ENCODE data around the gene SYT1.

- TF ChIP-seq HNF4A (conservative IDR thresholded peaks at IDR 0.05) (no peak), JUND (IDR thresholded peaks at IDR 0.05) (no peak), CTCF (IDR thresholded peaks at IDR 0.05; ENCODE audit: low read depth, low read length, missing input control) (no peak), SP1 (IDR thresholded peaks at IDR 0.05) (no peak), TAF1 (conservative IDR thresholded peaks at IDR 0.05) (no peak), REST (IDR thresholded peaks at IDR 0.05) (no peak), MAX (IDR thresholded peaks at IDR 0.05) (no peak)
Measured at GRCh38 chr12:78916845-78917480, 52.4 kb downstream of the SYT1 start.

Data from liver (tissue), 3 donors.